SK-N-SH treated with all-trans-retinoic acid at 6 μM for 48 hours (cell line): ENCODE measurements around the gene SLC49A4.

Experiments
- ATAC-seq: fragments of 200-7000 bp; cut with Tn5 transposase; 3 replicates; pipeline ENCODE4 v1.9.1; 2020; ENCODE audit warnings: mild to moderate bottlenecking, moderate library complexity
- ARNTL ChIP-seq: fragments of 450-650 bp; formaldehyde crosslinking; IDR thresholded peaks from 2 replicates; pipeline ENCODE4 v1.5.0; 2020; ENCODE audit warnings: low read depth, mild to moderate bottlenecking, moderate library complexity, borderline replicate concordance
- BACH2 ChIP-seq: fragments of 250-450 bp; sonication (Bioruptor Pico); IDR thresholded peaks from 2 replicates; pipeline ENCODE4 v1.9.0; 2021; ENCODE audit warnings: mild to moderate bottlenecking, borderline replicate concordance
- CSDC2 ChIP-seq: fragments of 250-450 bp; sonication (Bioruptor Pico); IDR thresholded peaks from 2 replicates; pipeline ENCODE4 v1.5.0; 2020; ENCODE audit warnings: mild to moderate bottlenecking, moderate library complexity
- CSRNP3 ChIP-seq: fragments of 250-450 bp; sonication (Bioruptor Pico); IDR thresholded peaks from 2 replicates; pipeline ENCODE4 v1.5.1; 2021; ENCODE audit warnings: mild to moderate bottlenecking, moderate library complexity
- GLIS3 ChIP-seq: fragments of 250-450 bp; sonication (Bioruptor Pico); IDR thresholded peaks from 2 replicates; pipeline ENCODE4 v1.5.0; 2020; ENCODE audit warnings: mild to moderate bottlenecking, moderate library complexity
- ISL1 ChIP-seq: fragments of 250-450 bp; sonication (Bioruptor Pico); IDR thresholded peaks from 2 replicates; pipeline ENCODE4 v2.1.2; 2022; ENCODE audit warnings: mild to moderate bottlenecking, moderate library complexity
- OSR1 ChIP-seq: fragments of 250-450 bp; sonication (Bioruptor Pico); IDR thresholded peaks from 2 replicates; pipeline ENCODE4 v1.8.0; 2022; ENCODE audit warnings: moderate library complexity, mild to moderate bottlenecking, inconsistent platforms
- PPARA ChIP-seq: fragments of 250-450 bp; sonication (Bioruptor Pico); IDR thresholded peaks from 2 replicates; pipeline ENCODE4 v1.5.0; 2020; ENCODE audit warnings: mild to moderate bottlenecking, borderline replicate concordance
- TCF4 ChIP-seq: fragments of 250-450 bp; sonication (Bioruptor Pico); IDR thresholded peaks from 2 replicates; pipeline ENCODE4 v1.8.0; 2021; ENCODE audit warnings: mild to moderate bottlenecking, moderate library complexity, borderline replicate concordance
- TOX ChIP-seq: fragments of 250-450 bp; sonication (Bioruptor Pico); IDR thresholded peaks from 2 replicates; pipeline ENCODE4 v1.8.0; 2021; ENCODE audit warnings: mild to moderate bottlenecking, moderate library complexity, borderline replicate concordance
- TSHZ2 ChIP-seq: fragments of 250-450 bp; sonication (Bioruptor Pico); IDR thresholded peaks from 2 replicates; pipeline ENCODE4 v1.5.0; 2020; ENCODE audit warnings: mild to moderate bottlenecking, moderate library complexity
- ZFP3 ChIP-seq: fragments of 250-450 bp; sonication (Bioruptor Pico); IDR thresholded peaks from 2 replicates; pipeline ENCODE4 v1.5.0; 2020; ENCODE audit warnings: mild to moderate bottlenecking, moderate library complexity
- ZNF565 ChIP-seq: fragments of 450-650 bp; formaldehyde crosslinking; conservative IDR thresholded peaks from 2 replicates; pipeline ENCODE4 v1.5.0; 2020; ENCODE audit warnings: low read depth, mild to moderate bottlenecking, moderate library complexity
- ZNF8 ChIP-seq: fragments of 450-650 bp; formaldehyde crosslinking; IDR thresholded peaks from 2 replicates; pipeline ENCODE4 v1.5.0; 2020; ENCODE audit warnings: mild to moderate bottlenecking, moderate library complexity
- TF ChIP-seq, protein P1 (sequence below): fragments of 250-450 bp; sonication (Bioruptor Pico); IDR thresholded peaks from 2 replicates; pipeline ENCODE4 v1.5.1; 2020; ENCODE audit warnings: low read depth, mild to moderate bottlenecking, moderate library complexity

The SLC49A4 gene

DNA sequence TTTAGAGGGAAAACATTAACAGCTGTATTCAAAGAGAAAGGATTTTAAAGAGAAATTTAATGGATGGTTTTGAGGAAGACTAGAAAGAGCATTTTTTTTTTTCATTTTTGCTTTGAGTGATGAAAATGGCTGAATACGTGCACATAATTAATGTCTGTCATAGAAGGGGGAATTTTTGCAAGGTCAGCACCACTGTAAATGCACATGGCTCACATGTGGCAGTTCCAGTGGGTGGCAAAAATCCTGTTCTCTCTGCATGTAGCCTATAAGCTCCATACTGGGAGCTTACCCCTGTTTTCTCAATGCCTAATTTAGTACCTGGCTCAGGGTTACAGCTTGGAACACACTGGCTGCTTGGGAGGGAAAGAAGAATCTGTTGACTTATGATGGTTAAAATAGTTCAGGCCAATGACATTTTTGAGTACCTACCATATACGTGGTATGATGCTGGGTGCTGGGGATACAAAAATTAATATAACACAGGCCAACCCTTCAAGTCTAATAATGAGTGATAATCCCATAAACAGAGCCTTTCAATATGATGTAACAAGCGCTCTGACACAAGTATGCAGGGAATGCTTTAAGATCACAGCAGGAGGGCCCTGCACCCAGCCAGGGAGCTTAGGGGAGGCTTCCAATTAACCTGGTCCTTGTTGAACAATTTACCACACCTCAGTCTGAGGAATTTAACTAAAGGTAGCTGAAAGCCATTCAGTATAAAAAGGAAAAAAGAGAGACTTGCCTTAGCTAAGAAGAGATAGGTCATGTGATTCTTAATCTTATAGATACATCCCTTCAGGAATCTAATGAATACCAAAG lies 34.2 kb upstream of the SLC49A4 start:
- ATAC-seq, result peak; percentile 60
- TF ChIP-seq ISL1 (CRISPR knock-in tag), result peak; percentile 83
- TF ChIP-seq OSR1 (CRISPR knock-in tag), result no peak

GRCh38 chr3:122766430-122766829 lies 28.4 kb upstream of the SLC49A4 start:
- ATAC-seq, result no peak
- TF ChIP-seq PPARA (no peak), OSR1 (CRISPR knock-in tag) (no peak)

GRCh38 chr3:122767540-122768372 lies 27.1 kb upstream of the SLC49A4 start:
- no peak for ATAC-seq
- no peak for TF ChIP-seq CSRNP3 (CRISPR knock-in tag)
- TF ChIP-seq ZNF565, result no peak
- TF ChIP-seq TCF4 (CRISPR knock-in tag), result no peak

DNA sequence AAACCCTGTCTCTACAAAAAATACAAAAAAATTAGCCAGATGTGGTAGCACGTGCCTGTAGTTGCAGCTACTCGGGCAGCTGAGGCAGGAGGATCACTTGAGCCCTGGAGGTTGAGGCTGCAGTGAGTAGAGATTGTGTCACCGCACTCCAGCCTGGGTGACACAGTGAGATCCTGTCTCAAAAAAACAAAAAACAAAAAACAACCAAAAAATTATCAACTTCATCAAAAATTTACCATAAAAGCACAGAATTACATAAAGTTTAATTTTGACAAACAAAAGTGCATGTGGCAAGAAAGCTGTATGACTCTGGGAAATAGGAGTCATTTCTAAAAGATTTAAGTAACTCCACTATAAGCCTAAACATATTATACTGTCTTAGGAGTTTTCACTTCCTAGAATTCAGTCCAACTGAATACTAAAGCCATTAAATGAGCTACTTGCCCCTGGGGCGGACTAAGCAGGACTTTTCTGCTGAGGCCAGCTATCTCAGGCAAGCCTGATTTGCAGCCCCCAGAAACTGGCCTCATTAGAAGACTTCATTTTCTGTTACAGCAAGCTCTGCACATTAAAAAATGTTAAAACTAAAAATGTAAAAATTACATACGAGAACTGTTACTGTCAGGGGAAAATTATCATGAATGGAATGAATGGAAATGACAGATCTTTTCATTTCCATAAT lies 24.2 kb upstream of the SLC49A4 start:
- no peak for TF ChIP-seq TOX (CRISPR knock-in tag)
- TF ChIP-seq CSRNP3 (CRISPR knock-in tag), result no peak
- TF ChIP-seq ZNF8, result no peak
- TF ChIP-seq, protein P1, sequence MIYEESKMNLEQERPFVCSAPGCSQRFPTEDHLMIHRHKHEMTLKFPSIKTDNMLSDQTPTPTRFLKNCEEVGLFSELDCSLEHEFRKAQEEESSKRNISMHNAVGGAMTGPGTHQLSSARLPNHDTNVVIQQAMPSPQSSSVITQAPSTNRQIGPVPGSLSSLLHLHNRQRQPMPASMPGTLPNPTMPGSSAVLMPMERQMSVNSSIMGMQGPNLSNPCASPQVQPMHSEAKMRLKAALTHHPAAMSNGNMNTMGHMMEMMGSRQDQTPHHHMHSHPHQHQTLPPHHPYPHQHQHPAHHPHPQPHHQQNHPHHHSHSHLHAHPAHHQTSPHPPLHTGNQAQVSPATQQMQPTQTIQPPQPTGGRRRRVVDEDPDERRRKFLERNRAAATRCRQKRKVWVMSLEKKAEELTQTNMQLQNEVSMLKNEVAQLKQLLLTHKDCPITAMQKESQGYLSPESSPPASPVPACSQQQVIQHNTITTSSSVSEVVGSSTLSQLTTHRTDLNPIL (CRISPR knock-in tag), result no peak
- TF ChIP-seq ARNTL, result no peak
- no peak for TF ChIP-seq GLIS3
- TF ChIP-seq TCF4 (CRISPR knock-in tag), result no peak
- TF ChIP-seq ZFP3, result no peak
- no peak for TF ChIP-seq PPARA
- TF ChIP-seq BACH2 (CRISPR knock-in tag), result no peak
- no peak for TF ChIP-seq CSDC2 (CRISPR knock-in tag)
- no peak for ATAC-seq

DNA sequence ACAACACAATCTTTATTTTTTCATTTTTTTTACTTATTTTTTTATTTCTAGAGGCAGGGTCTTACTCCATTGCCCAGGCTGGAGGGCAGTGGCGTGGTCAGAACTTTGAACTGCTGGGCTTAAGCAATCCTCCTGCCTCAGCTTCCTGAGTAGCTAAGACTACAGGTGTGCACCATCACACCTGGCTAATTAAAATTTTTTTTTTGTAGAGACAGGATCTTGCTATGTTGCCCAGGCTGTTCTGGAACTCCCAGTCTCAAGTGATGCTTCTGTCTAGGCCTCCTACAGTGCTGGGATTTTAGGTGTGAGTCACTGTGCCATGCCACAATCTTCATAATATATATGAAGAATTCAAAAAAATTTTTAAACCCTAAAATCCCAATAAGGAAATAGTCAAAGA lies 22.0 kb upstream of the SLC49A4 start:
- no peak for ATAC-seq
- TF ChIP-seq CSDC2 (CRISPR knock-in tag), result no peak
- TF ChIP-seq PPARA, result no peak
- TF ChIP-seq BACH2 (CRISPR knock-in tag), result no peak
- no peak for TF ChIP-seq ZNF8
- no peak for TF ChIP-seq TSHZ2 (CRISPR knock-in tag)
